HepG2 (cell line): Measurements from ENCODE around the gene SMAD7. TPM values are rescaled to one million over a fixed set of nuclear protein-coding genes. Genes with fewer than 3 reads are reported as not detected.

ENCODE experiments used
- ATAC-seq: fragments of 200-7000 bp; cut with Tn5 transposase; 3 replicates; pipeline ENCODE4 v1.9.1; 2020; ENCODE audit warnings: mild to moderate bottlenecking, moderate library complexity
- BruUV-seq: library from RNA; stranded (reverse); fragments of 400-500 nt; replicated peaks from 2 replicates; lab custom pipeline; 2021; lab: Mats Ljungman, UMichigan
- CTCF ChIA-PET: fragments of 300-600 bp; formaldehyde crosslinking; extraction: SDS; loops from one replicate; lab custom pipeline; 2021; ENCODE audit warnings: low total read pairs, inconsistent platforms, low intra/inter-chr PET ratio; lab: Yijun Ruan, JAX
- POLR2A ChIA-PET: fragments of 350-600 bp; sonication (Branson Sonifier 250); formaldehyde crosslinking; loops from one replicate; lab custom pipeline; 2020; ENCODE audit warnings: antibody characterized with exemption, inconsistent platforms; lab: Yijun Ruan, JAX
- DNase-seq: peaks from one replicate; pipeline ENCODE4 v3.0.0-alpha.2; 2015; ENCODE audit warnings: low spot score
- FAIRE-seq: peaks from 3 replicates; lab custom pipeline; 2011; peaks lifted over from hg19 to GRCh38; lab: Jason Lieb, UNC
- H2AFZ ChIP-seq: one replicate; pipeline ENCODE4 v1.6.1; 2011; ENCODE audit warnings: low read length, inconsistent platforms
- H3K27ac ChIP-seq: fragments of 300-600 bp; 3 replicates; pipeline ENCODE4 v1.8.0; 2011; ENCODE audit warnings: mixed run types, mild to moderate bottlenecking, mixed read lengths, low read length, inconsistent platforms; ENCODE audit not compliant: insufficient read depth; ENCODE audit errors: extremely low read length
- H3K27me3 ChIP-seq, 2 experiments: fragments of 200-600 bp in 1 of 2; 2 replicates in 1 of 2; 3 replicates in 1 of 2; pipeline versions ENCODE4 v1.6.0 to v1.8.0; 2011; ENCODE audit warnings: low read length in 2 of 2, mild to moderate bottlenecking in 2 of 2, moderate library complexity in 2 of 2, inconsistent platforms in 1 of 2; ENCODE audit not compliant: insufficient read depth in 2 of 2, control insufficient read depth in 1 of 2
- H3K36me3 ChIP-seq, 2 experiments: fragments of 200-600 bp in 1 of 2; replicated peaks in 1 of 2; 2 replicates in 1 of 2; 3 replicates in 1 of 2; pipeline versions ENCODE4 v1.5.1 to v1.8.0; 2011; ENCODE audit warnings: low read length in 2 of 2, inconsistent platforms in 1 of 2; ENCODE audit not compliant: insufficient read depth in 2 of 2, control insufficient read depth in 1 of 2
- H3K4me1 ChIP-seq: 2 replicates; pipeline ENCODE4 v1.5.1; 2012; ENCODE audit warnings: low read length, inconsistent platforms; ENCODE audit not compliant: insufficient read depth
- H3K4me2 ChIP-seq: 2 replicates; pipeline ENCODE4 v1.6.0; 2011; ENCODE audit warnings: low read depth, low read length, inconsistent platforms
- H3K4me3 ChIP-seq, 3 experiments: fragments of 200-600 bp in 1 of 3; sonication (generic), shearing (Covaris generic) in 1 of 3; replicated peaks in 1 of 3; 2 replicates each; pipeline ENCODE4 v1.5.1; 2011 to 2016; ENCODE audit warnings: low read length in 3 of 3, inconsistent platforms in 2 of 3, low read depth in 2 of 3, mild to moderate bottlenecking in 2 of 3, control low read depth in 1 of 3, mixed read lengths in 1 of 3; ENCODE audit not compliant: insufficient read depth in 1 of 3
- H3K79me2 ChIP-seq: one replicate; pipeline ENCODE4 v1.6.1; 2011; ENCODE audit warnings: low read length, inconsistent platforms; ENCODE audit not compliant: insufficient read depth
- H3K9ac ChIP-seq: 2 replicates; pipeline ENCODE4 v1.6.0; 2011; ENCODE audit warnings: mild to moderate bottlenecking, low read depth, low read length, inconsistent platforms; ENCODE audit not compliant: insufficient read depth
- H3K9me3 ChIP-seq: 2 replicates; pipeline ENCODE4 v1.5.1; 2012; ENCODE audit warnings: mild to moderate bottlenecking, low read length
- H4K20me1 ChIP-seq: 2 replicates; pipeline ENCODE4 v1.6.0; 2011; ENCODE audit warnings: inconsistent platforms, mild to moderate bottlenecking, low read length, moderate library complexity; ENCODE audit not compliant: insufficient read depth
- THYN1 ChIP-seq: sonication (generic); formaldehyde crosslinking; IDR thresholded peaks from 2 replicates; pipeline ENCODE4 v1.8.1; 2023; ENCODE audit warnings: low read depth, mild to moderate bottlenecking, moderate library complexity, missing genetic modification reagents, borderline replicate concordance
- ZFX ChIP-seq: sonication (generic); formaldehyde crosslinking; IDR thresholded peaks from 2 replicates; pipeline ENCODE4 v1.4.0; 2020; ENCODE audit warnings: mild to moderate bottlenecking, low read depth, missing genetic modification reagents, moderate library complexity
- ZNF780A ChIP-seq: sonication (generic); formaldehyde crosslinking; IDR thresholded peaks from 2 replicates; pipeline ENCODE4 v1.8.0; 2022; ENCODE audit warnings: mild to moderate bottlenecking, missing genetic modification reagents, moderate library complexity
- ZSCAN25 ChIP-seq: sonication (generic); formaldehyde crosslinking; IDR thresholded peaks from 2 replicates; pipeline ENCODE4 v1.8.0; 2022; ENCODE audit warnings: mild to moderate bottlenecking, missing genetic modification reagents
- WGBS: methylation state at CpG from one replicate; pipeline ENCODE4 v1.1.6; 2017; ENCODE audit warnings: low lambda C conversion rate; 5-methylcytosine and 5-hydroxymethylcytosine counted together
- in situ Hi-C: cut with HindIII; loops from 2 replicates; pipeline ENCODE4 v1.10.0; 2017; ENCODE audit warnings: low pct_unique_long_range_greater_than_20kb; ENCODE audit not compliant: extremely low pct_ligation_motif_present
- intact Hi-C: fragments of 100-400 bp; cut with micrococcal nuclease; formaldehyde crosslinking; loops from one replicate; pipeline ENCODE4 v1.10.0; 2022; ENCODE audit not compliant: unreplicated experiment
- polyA plus RNA-seq, 8 experiments: library from polyadenylated mRNA; depleted of rRNA in 3 of 8; stranded (reverse) in 7 of 8; unstranded in 1 of 8; fragments of >200 nt; fragmentation: Illumina TruSeq in 4 of 8; extraction: Trizol in 4 of 8; gene quantifications; 2 replicates each; pipeline versions ENCODE4 v1.2.1 to v1.2.3, GENCODE V29; 2011 to 2016; ENCODE audit warnings: low read depth in 4 of 8, missing spikeins in 1 of 8, mixed read lengths in 1 of 8; ENCODE audit not compliant: insufficient read depth in 1 of 8
- total RNA-seq, 5 experiments: library from RNA; depleted of rRNA; stranded (reverse); fragments of >200 nt; fragmentation: Illumina TruSeq; extraction: Trizol; gene quantifications; 2 replicates each; pipeline ENCODE4 v1.2.3, GENCODE V29; 2016; ENCODE audit warnings: low read depth in 1 of 5
- TF ChIP-seq, protein P1 (sequence below): sonication (generic); formaldehyde crosslinking; IDR thresholded peaks from 2 replicates; pipeline ENCODE4 v1.4.0; 2020; ENCODE audit warnings: missing genetic modification reagents

The SMAD7 gene
- total and polyA plus RNA-seq, 2 of the 13 experiments (the other 11 are each of a cell fraction or from before 2014, with no cell fraction given) = 17.4 to 24.7 TPM

DNA sequence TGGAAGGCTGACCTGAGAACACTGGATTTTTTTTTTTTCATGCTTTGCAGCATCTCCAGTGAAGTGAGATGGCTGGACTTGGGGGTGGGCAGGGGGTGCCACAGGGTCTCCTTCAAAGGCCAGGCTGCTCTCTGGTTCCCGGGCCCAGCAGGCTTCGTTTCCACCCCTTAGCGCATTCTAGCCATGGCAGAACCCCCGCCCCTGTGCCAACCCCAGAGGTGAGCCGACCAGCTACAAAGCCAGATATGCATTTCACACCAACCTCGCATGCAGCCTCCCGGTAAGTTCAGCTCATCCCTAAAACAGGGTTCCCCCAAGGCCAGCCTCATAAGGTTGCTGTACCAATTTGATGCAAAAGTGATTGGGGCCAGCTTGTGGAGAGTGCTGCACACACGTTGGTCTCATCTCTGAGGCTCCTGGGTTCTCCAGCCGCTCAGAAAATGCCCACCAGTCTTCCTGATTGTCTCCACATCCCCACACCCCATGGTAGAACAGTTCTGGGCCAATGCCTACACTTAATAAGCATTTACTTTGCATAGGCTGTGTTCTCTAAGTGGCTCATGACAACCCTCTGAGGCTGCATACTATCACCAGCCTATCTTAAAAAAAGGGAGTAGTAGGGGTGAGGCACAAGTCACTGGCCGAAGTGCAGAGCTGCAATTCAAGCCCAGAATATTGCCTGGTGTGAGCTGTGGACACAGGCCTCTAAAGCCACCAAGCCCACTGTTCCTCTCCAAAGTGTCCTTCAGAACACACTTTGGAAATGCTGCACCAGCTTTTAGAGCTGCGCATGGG is 23.3 kb downstream of the SMAD7 start:
- no TSS peak for BruUV-seq
- TF ChIP-seq THYN1 (CRISPR knock-in tag) (no peak), ZFX (CRISPR knock-in tag) (0 out of 2 replicates have a peak, but pooled peaks have one; percentile 17), ZNF780A (no peak), ZSCAN25 (peak; percentile 60; the same call in 1 of the 2 replicates)
- TF ChIP-seq, protein P1, sequence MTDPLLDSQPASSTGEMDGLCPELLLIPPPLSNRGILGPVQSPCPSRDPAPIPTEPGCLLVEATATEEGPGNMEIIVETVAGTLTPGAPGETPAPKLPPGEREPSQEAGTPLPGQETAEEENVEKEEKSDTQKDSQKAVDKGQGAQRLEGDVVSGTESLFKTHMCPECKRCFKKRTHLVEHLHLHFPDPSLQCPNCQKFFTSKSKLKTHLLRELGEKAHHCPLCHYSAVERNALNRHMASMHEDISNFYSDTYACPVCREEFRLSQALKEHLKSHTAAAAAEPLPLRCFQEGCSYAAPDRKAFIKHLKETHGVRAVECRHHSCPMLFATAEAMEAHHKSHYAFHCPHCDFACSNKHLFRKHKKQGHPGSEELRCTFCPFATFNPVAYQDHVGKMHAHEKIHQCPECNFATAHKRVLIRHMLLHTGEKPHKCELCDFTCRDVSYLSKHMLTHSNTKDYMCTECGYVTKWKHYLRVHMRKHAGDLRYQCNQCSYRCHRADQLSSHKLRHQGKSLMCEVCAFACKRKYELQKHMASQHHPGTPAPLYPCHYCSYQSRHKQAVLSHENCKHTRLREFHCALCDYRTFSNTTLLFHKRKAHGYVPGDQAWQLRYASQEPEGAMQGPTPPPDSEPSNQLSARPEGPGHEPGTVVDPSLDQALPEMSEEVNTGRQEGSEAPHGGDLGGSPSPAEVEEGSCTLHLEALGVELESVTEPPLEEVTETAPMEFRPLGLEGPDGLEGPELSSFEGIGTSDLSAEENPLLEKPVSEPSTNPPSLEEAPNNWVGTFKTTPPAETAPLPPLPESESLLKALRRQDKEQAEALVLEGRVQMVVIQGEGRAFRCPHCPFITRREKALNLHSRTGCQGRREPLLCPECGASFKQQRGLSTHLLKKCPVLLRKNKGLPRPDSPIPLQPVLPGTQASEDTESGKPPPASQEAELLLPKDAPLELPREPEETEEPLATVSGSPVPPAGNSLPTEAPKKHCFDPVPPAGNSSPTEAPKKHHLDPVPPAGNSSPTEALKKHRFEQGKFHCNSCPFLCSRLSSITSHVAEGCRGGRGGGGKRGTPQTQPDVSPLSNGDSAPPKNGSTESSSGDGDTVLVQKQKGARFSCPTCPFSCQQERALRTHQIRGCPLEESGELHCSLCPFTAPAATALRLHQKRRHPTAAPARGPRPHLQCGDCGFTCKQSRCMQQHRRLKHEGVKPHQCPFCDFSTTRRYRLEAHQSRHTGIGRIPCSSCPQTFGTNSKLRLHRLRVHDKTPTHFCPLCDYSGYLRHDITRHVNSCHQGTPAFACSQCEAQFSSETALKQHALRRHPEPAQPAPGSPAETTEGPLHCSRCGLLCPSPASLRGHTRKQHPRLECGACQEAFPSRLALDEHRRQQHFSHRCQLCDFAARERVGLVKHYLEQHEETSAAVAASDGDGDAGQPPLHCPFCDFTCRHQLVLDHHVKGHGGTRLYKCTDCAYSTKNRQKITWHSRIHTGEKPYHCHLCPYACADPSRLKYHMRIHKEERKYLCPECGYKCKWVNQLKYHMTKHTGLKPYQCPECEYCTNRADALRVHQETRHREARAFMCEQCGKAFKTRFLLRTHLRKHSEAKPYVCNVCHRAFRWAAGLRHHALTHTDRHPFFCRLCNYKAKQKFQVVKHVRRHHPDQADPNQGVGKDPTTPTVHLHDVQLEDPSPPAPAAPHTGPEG = no peak
- TF ChIP-seq, all 625 proteins: peak for 2
- H2AFZ ChIP-seq = no peak overlapping the region
- ATAC-seq (no peak), DNase-seq (no peak), FAIRE-seq (peak; percentile 18)
- peaks cover 25% of the 10 kb centered on the region for H4K20me1 ChIP-seq
- peak overlapping the region; percentile 89 for H3K27ac ChIP-seq
- in situ Hi-C loops (no loop called here), intact Hi-C loops (no loop called here)
- H3K79me2 ChIP-seq = peaks cover 87% of the 10 kb centered on the region
- no peaks in the 10 kb centered on the region for H3K9me3 ChIP-seq
- H3K4me2 ChIP-seq = peak overlapping the region; percentile 52
- H3K4me3 ChIP-seq = no peak overlapping the region
- ChIA-PET CTCF (no interaction called here), POLR2A (interaction anchor here (0.6 to 4.1 kb wide), 4 partner anchors 19 to 56 kb away, joined by 3 to 25 read pairs (median 5); no protein-coding TSS in a partner anchor)
- H3K27me3 ChIP-seq = no peaks in the 10 kb centered on the region
- peaks cover 87% of the 10 kb centered on the region for H3K4me1 ChIP-seq
- peak overlapping the region; percentile 48 for H3K9ac ChIP-seq
- peaks cover 4 to 24% of the 10 kb centered on the region in 2 experiments; a peak in 4 of 5 replicates for H3K36me3 ChIP-seq
- 82% methylated on average over 9 of the region's 11 CpGs for WGBS
